Measurements from ENCODE around the gene DMPK.
A peak's percentile ranks its signal among the peaks of the same experiment; 100 is the strongest.

Gene DMPK, protein sequence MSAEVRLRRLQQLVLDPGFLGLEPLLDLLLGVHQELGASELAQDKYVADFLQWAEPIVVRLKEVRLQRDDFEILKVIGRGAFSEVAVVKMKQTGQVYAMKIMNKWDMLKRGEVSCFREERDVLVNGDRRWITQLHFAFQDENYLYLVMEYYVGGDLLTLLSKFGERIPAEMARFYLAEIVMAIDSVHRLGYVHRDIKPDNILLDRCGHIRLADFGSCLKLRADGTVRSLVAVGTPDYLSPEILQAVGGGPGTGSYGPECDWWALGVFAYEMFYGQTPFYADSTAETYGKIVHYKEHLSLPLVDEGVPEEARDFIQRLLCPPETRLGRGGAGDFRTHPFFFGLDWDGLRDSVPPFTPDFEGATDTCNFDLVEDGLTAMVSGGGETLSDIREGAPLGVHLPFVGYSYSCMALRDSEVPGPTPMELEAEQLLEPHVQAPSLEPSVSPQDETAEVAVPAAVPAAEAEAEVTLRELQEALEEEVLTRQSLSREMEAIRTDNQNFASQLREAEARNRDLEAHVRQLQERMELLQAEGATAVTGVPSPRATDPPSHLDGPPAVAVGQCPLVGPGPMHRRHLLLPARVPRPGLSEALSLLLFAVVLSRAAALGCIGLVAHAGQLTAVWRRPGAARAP

DNA sequence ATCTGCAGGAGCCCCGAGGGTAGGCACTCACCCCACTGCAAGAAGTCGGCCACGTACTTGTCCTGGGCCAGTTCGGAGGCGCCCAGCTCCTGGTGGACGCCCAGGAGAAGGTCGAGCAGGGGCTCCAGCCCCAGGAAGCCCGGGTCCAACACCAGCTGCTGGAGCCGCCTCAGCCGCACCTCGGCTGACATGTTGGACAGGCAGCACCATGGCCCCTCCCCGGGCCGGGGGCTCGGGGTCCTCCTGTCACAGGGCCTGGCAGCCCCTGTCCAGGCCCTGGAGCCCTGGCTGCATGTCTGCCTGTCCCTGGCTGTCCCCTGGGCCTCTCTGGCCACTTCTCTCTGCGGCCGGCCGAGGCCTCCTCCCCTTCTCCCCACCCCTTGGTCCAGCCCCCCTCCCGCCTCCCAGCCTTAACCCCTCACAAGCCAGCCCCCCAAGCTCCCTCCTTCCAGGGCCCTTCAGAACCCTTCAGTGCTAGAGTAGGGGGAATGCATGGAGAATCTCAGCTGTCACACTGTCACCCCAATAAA, at the start of gene DMPK:
DMPK (minus strand) TSS at position 329 of the 530 bp plus-strand sequence; CDS start at position 191, 138 bp downstream.
- DNase-seq, result no peak

DNA sequence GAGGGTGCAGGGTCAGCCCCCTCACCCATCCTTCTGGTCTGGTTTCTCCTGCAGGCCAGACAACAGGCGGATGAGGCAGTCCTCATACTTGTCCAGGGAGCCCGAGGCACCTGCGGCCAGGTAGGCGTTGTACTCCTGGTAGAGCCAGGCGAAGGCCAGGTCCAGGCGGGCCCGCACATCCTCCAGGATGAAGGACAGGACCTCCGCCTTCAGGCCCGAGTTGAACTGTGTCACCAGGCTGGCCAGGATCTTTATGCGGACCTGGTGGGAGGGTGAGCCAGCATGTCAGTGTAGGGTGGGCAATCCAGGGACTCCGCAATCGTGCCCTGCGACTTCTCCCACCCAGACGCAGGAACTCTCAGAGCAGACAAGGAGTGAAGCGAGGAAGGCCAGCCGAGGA, 46.7 kb upstream of the DMPK start:
- DNase-seq, result no peak

DNA sequence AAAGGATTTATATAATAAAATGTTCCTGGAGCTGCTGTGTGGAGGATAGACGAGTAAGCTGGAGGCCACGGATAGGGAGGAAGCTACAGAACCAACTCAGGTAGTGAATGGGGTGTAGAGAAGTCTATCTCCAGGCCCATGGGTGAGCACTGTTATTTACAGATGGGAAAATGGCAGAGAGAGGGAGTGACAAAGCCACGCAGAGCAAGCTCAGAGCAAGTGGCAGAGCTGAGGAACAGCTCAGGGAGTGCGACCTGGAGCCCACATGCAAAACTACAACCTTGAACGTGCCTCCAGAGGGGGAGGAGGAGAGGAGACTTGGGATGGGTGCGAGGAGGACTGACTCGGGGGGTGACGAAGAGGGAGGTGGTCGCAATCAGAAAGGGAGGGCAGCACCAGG, 46.2 kb upstream of the DMPK start:
- no peak for DNase-seq

DNA sequence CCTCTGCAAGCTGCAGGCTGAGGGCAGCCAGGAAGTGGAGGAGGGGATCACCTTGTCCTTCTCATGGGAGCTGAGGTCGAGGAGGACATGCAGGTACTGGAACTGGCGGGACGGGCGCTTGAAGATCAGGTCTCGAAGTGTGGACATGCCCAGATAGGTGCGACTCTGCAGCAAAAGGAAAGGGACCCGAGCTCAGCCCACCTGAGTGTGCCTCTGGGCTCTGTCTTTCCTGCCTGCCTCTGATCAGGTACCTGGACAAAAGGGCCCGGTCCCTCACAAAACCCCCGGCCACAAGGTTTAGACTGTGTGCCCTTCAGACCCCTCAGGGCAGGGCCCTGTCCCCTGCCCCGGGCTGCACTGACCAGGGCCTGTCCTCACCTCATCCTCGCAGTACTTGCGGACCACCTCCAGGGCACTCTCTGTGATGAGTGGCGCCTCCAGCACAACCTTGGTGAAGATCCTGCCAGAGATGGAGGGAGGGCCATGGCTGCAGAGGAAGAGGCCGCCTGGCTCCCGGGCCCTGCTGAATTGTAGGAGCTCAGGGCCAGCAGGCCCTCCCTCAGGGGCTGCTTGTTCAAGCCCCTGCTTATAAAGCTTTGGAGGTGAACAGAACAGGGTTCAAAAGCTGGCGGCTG, 45.3 kb upstream of the DMPK start:
- no peak for DNase-seq

DNA sequence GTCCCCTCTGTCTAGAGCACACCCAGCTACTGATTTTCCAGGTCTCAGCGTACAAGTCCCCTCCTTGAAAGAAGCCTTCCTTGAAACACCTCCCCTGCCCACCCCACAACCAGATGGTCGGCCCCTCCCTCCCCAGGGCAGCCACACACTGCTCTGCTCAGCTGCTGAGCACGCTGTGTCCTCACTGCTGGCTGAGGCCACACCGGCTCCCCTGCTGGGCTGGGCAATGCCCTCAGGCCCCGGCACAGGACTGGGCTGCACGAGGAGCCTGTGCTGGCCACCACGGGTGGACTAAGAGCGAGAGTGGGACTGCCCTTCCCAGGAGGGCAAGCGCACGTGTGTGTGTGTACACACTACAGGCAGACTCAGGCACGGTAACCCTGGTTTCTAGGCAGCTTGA, 44.6 kb upstream of the DMPK start:
- no peak for DNase-seq

DNA sequence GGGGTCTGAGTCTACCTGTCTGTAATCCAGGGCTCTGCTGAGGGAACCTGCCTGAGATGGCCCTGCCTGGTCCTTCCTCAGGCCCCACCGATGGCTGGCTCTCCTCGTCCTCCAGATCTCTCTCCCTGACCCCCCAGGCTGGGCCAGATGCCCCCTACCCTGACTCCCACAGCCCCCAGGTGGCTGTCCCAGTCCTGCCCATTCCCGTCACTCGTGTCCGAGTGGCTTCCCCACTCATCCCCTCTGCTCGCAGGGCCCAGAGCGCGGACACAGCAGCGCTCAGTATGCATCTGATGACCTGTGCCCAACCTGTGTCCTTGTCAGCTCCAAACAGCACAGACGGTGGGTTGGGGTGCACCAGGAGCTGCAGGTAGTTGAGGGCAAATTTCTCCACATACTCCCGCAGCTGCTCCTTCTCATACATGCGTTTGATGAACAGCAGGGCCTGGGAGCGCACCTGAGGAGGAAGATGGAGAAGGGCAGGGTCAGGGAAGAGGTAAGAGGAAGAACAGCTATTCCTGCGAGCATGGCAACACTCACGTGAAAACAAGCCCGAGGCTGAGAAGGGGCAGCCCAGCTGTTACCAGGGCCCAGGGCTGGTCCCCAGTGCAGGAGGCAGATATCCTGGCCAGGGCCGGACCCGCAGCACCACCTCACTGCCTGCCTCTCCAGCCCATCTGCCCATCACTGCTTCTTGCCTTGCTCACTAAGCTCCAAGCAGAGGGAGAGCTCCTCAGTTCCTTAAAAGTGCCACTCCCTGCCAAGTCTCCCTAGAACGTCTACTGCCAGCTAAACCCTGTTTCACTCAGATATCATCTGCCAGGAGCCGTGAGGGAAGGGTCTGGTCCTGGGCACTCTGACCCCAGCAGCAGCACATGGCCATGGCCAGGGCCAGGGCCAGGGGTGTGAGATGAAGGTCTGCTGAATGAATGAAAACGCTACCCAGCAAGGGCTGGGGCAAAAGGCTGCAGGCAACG, 43.9 kb upstream of the DMPK start:
- DNase-seq, result no peak

DNA sequence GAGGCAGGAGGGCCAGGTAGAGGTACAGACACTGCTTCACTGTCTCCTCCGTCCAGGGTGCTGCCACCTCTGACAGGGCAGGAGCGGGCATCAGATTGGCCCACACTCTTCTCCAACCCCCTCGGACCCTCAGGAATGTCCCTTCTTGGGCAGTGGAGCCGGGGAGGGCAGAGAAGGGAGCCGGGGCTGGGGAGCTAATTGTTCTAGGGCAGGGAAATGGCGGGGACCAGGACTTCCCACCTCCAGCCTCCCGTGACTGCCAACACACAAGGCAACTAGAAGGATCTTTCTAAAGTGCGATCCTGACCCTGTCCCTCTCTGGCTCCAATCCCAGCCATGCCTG, 42.9 kb upstream of the DMPK start:
- no peak for DNase-seq

DNA sequence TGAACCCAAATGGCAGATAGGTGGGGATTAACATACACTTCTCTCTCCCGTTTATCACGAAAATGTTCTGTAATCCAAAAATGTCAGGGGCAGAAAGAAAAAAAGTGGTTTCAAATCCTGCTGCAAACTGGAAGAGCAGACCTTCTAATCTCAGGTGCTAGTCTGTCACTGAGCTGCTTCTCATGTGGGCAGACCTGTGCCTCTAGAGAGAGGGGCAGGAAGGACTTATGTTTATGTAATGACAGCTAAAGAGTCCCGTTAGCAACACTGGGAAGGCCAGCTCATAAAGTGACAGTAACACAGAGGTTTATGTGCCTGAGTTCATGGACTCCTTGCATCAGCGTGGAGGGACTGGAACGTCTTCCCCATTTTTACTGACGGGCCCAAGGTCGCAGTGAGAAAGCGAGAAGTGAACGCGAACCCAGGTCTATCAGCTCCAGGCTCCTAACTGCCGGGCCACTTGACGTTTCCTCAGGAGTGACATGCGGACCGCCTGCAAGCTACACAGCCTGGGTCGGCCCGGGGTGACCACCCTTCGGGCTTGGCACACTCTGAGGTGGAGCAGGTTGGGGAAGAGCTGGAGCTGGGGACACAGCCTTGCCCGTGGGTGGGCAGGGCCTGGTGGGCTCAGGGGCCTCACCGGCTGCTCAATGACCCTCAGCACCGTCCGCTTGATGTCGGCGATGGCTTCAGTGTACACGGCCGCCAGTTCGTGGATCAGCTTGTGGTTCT, 42.4 kb upstream of the DMPK start:
- no peak for DNase-seq

DNA sequence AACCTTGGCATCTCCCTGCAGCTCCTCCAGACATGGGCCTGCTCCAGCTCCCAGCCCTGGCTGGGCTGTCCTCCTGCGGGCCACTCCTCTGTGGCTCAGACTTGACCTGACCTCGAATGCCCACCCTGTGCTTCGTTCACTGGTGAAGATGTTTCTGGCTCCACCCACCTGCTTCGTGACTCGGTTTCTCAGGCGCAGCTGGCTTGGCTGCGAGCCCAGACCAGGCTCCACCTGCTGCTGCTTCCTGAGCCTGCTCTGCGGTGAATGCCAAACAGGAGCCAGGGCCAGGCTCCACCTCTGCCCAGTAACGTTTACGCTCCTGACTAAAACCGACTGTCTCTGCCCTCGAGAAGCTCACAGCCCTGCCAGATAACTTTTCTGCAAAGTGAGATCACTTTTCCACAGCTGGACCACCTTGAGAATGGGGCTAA, 41.8 kb upstream of the DMPK start:
- DNase-seq, result no peak

DNA sequence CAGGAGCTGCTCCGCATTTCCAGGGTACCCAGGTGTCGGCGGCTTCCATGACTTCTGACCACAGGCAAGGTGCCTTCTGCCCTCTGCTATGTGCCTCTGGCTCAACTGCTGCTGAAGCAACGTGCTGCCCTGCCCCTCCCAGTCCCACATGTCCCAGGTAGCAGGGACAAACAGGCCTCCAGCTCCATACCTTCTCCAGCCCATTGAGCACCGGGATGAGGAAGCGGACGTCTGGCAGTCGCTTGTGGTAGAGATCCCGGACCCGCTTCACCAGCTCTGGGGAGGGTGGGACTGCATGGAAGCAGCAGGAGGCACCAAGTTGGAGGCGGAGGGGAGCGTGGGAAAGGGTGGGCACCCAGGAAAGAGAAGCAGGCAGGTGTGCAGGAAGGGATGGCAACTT, 40.9 kb upstream of the DMPK start:
- no peak for DNase-seq

DNA sequence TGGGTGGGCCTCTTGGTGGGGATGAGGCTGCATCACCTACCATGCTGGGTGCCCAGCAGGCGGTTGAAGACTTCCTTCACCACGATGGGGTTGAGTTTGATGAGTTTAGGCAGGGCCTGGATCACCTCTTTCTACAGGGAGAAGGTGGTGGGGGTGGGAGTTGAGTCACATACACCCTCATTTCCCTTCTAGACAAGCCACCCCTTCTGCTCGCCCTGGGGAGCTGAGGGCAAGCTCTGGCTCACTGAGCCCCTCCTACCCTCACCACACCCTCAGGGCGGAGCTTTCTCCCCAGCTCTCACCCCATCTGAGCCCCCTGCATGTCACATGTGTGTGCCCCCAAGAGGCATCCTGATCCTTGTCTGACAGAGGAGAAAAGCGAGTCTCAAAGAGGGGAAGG, 40.4 kb upstream of the DMPK start:
- DNase-seq, result no peak

DNA sequence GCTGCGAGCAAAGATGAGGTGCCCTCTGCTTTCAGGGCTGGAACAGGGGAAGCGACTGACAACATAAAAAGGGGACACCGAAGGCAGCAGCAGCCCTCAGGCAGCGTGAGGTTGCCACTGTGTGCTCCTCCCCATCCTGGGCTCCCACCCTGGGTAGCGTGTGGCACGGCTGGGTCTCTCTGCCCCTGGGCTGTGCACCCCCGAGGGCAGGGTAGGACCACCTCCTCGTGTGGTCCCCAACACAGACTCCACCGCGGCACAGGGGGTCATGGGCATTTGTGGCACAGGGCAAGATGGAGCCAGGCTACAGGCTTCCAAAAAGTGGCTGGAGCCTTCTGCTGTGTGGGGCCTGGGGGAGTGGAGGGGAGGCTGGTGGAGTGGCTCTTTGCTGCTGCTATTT, 39.3 kb upstream of the DMPK start:
- no peak for DNase-seq

DNA sequence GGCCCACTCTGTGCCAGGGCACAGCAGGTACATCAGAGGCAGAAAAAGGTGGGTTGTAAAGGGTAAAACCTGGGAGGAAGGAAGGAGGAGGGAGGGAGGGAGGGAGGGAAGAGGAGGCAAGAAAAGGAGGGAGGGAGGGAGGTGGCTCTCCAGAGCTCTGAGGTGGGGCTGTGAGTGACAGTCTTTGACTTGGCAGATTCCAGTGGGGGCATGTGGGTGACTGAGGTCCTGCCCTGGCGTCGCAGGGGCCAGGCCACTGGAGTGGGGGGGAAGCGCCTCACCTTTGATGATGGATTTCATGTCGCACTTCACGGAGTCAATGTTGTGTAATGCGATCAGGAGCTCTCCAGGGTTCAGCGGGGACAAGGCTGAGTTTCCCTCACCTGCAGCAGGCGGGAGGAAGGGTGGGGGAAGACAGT, 38.8 kb upstream of the DMPK start:
- DNase-seq, result no peak

DNA sequence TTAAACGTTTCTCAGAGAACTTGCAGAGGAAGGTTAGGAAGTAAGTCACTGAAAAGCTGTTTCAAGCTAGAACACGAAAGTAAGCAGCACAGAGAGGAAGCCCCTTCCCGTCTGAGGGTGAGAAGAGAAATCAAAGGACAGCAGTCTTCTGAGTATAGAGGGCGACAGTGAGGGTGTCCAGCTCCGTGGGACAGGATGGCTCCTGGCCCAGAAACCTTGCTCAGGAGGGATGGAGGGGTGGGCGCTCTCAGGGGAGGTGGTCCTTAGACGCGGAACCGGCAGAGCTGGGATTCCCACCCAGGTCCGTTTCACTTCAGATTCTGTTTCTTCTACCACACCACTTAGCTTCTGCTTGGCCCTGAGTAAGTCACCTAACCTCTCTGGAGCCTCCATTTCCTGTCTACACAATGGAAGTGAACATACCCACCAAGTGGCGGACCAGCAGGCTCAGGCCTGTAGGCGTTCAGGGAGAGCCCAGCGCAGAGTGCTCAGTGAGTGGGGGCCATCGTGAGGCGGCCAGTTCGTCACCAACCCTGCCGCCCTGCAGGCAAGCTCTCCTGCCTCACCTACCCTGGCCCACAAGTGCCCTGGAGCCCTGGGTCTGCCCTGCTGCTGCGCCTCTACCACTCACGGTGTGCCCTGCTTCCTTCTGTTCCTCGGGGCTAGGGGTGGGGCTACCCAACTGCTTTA, 38.3 kb upstream of the DMPK start:
- DNase-seq, result no peak

DNA sequence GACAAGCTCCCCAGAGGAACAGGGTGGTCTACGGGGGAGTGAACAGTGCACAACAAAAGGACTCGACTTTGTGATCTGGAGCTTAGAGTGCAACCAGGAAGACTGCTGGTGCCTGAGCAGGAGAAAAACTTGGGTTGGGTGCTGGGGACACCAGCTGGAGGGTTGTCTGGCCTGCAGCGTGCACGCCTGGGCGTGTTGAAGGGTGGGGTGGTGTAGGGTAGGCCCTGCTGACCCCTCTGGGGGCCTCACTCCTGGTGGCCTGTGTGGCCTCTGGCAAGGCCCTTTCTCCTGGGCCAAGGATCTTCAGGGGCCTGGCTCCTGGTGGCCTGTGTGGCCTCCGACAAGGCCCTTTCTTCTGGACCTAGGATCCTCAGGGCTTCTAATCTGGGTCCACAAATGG, 37.5 kb upstream of the DMPK start:
- DNase-seq, result no peak

DNA sequence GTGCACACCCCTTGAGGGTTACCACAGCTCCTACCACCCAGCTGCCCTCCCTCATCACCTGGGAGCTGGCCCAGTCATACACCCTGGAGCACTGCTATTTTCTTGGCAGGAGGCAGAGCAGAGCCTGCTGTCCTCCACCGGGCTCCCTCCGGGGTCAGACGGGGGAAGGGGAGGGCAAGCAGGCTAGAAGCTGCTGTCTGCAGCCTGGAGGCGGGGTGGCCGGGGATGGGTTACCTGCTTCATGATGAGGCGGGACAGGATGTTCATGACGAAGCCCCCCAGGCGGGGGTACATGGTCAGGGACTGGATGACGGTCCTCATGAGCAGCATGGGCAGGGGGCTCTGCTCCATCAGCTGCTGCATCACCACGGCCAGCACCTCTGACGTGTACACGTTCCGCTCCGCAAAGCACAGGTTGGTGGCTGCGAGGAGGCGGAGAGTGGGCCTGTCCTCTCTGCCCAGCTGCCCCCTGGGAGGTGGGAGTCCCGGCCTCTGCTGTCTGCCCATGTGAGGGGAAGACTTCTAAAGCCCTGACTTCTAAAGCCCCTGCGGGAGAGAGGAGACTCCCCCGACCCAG, 35.5 kb upstream of the DMPK start:
- DNase-seq, result no peak

DNA sequence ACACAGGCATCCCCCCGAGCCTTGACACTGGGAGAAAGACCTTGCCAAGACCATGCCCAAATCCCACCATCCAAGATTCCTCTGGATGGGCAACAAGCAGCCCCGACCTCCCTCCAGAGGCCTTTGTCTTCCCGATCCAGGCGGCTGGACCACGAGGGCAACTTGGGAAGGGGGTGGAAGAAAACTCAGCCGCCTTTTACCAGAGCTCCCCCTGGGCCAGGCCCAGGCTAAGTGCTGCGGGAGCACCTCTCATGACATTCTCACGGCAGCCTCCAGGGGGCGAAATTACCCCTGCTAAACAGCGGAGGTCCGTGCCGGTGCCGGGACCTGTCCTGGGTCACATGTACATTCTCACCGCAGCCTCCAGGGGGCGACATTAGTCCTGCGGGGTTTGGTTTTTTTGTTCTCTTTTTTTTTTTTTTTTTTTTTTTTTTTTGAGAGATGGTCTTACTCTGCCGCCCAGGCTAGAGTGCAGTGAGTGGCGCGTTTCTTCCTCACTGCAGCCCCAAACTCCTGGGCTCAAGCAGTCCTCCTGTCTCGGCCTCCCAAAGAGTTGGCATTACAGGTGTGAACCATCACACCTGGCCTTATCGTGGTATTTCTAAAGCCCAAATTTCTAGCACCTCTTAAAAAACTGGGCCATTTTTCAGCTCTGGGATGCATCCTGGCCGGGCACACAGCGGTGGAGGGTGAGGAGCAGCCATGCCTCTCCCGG, 34.9 kb upstream of the DMPK start:
- peak; percentile 98 for DNase-seq

DNA sequence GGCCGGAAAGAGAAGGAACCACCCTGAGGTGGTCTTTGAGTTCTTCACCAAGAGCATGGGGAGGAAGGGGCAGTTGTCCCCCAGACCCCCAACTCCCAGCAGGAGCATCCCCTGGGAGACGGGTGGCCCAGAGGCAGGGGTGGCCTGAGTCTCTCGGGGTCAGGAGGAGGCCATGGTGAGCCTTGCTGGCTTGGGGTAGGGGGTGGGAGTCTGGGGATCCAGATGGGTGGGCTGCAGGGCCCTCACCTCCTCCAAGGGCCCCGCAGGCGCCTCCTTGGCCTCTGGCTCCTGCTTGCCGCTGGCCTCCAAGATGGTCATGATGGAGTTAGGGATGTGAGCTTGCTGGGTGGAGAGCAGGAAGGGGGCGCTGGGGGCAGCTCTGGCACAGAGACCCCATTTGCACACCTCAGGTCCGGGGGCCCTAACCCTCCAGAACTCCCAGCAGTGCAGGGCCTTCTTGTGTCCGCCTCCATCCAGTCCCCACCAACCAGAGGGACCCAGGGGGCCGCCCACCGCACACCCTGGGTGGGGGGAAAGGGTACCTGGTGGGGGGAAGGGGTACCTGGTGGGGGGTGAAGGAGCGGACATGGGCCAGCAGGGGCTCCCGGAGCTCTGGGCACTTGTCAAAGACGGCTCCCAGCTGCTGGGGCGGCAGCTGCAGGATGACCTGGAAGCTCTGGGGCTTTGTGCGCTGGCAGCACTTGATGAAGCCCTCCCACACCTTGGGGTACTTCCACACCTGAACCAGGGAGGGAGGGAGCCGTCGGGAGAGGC, 34.1 kb upstream of the DMPK start:
- no peak for DNase-seq

DNA sequence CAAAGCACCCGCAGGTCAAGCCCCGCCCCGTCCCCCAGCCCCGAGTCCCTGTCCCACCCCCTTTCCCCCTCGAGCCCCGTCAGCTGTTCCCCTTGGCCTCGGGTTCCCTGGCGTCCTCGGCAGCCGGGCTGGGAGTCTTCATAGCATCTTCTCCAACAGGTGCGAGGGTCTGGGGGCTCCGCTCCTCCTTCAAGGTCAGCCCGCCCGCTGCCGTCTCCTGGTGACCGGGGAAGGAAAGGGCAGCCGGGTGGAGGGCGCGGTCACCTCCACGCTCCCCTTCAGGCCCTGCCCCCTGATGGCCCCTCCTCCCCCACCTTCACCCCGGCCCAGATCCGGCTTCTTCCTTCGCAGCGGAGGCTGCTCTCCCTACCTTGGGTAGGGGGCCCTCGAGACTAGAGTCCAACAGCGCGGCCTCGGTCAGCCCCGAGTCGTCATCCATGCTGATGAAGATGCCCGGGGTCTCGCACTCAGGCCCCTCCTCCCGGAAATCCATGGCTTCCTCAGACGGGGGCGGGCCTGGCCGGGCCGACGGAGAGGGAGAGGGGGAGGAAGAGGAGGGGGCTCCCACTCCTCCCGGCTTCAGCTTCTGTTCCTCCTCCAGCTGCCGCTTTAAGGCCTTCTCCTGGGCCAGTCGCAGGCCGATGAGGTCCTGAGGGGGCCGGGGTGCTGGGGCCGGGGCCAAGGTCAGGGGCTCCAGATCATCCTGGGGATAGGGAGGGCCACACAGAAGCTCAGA, 33.4 kb upstream of the DMPK start:
- no peak for DNase-seq
